ENCODE measurements around the gene BEAN1.

The BEAN1 gene

GRCh38 chr16:66502020-66502913, 75.2 kb downstream of the BEAN1 start:
- no peak overlapping the region for H3K4me3 ChIP-seq (ENCODE audit: low read depth, low read length)
- TF ChIP-seq CTCF (conservative IDR thresholded peaks at IDR 0.05; ENCODE audit: low read depth, low read length): no peak
- peak; percentile 63 for DNase-seq (ENCODE audit: low read depth)

GRCh38 chr16:66503030-66503429, 75.9 kb downstream of the BEAN1 start:
- no peak overlapping the region for H3K4me3 ChIP-seq (ENCODE audit: low read depth, low read length)
- TF ChIP-seq CTCF (conservative IDR thresholded peaks at IDR 0.05; ENCODE audit: low read depth, low read length): no peak
- DNase-seq (ENCODE audit: low read depth): no peak

GRCh38 chr16:66503612-66504011, 76.5 kb downstream of the BEAN1 start:
- no peak for TF ChIP-seq CTCF (conservative IDR thresholded peaks at IDR 0.05; ENCODE audit: low read depth, low read length)
- H3K4me3 ChIP-seq (ENCODE audit: low read depth, low read length): no peak overlapping the region
- DNase-seq (ENCODE audit: low read depth): no peak

- DNase-seq (ENCODE audit: low read depth): no peak
- TF ChIP-seq CTCF (conservative IDR thresholded peaks at IDR 0.05; ENCODE audit: low read depth, low read length): no peak
- H3K4me3 ChIP-seq (ENCODE audit: low read depth, low read length): no peak overlapping the region
Observed at GRCh38 chr16:66507731-66508239, 80.7 kb downstream of the BEAN1 start.

GRCh38 chr16:66508248-66508913, 81.3 kb downstream of the BEAN1 start:
- DNase-seq (ENCODE audit: low read depth): no peak
- no peak overlapping the region for H3K4me3 ChIP-seq (ENCODE audit: low read depth, low read length)
- TF ChIP-seq CTCF (conservative IDR thresholded peaks at IDR 0.05; ENCODE audit: low read depth, low read length): no peak

- H3K4me3 ChIP-seq (ENCODE audit: low read depth, low read length): no peak overlapping the region
- no peak for TF ChIP-seq CTCF (conservative IDR thresholded peaks at IDR 0.05; ENCODE audit: low read depth, low read length)
- no peak for DNase-seq (ENCODE audit: low read depth)
Observed at GRCh38 chr16:66508914-66509496, 81.9 kb downstream of the BEAN1 start.
